ENCODE data around the gene SLC26A1.

Gene SLC26A1

DNA sequence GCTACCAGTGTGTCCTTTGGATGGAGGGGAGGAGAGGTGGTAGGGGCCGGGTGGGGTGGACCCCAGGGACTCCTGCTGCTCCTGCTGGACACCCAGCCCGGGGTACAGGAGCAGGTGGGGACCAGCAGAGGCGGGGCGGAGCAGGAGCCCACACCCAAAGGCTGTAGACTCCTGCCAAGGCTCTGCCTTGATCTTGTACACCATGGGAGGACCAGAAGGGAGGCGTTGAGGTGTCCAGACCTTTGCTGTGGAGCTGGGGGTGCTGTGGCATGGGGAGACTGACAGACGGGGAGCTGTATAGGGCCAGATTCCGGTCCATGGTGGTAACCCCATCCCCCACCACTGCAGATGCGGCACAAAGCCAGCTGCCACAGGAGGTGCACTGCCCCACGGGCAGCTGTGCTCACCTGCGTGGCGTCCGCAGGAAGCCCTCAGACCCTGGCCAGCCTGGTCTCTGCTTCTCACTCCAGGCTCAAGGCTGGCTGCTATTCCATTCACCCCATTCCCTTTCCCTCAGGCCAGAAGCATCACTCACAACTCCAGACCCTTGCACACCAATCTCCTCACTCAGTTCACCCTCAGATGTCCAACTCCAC lies 5.0 kb upstream of the SLC26A1 start:
- DNase-seq = no peak

DNA sequence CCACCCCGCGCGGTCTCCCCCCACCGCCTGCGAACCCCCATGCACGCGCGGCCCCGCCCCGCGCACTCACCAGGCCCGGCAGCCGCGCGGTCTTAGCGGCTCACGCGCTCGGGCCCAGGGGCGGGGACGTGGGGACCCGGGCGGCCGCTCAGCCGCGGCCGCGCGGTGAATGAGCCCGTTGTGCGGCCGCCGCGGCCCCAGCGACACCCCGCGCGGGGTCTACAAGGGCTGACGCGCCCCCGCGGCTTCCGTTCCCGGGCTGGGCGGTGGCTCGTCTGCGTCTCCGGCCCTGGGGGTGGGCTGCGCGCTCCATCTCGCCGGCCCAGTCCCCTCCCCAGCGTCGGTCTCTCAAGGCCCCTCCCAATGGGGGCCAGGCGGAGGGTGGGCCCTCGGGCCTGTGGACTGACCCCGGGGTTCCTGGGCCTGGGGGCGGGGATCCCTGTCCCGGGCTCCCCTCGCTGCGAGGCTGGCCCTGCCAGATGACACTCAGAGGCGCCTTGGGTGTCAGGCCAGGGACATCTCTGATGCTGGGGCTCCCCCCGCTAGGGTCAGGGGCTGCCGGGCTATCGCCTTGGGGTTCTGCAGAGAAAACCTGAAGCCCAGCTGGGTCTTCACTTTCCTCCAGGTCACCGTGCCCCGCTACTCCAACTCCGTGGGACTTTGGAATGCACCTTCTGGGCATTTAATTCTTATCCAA lies 4.3 kb upstream of the SLC26A1 start:
- no peak for DNase-seq

DNA sequence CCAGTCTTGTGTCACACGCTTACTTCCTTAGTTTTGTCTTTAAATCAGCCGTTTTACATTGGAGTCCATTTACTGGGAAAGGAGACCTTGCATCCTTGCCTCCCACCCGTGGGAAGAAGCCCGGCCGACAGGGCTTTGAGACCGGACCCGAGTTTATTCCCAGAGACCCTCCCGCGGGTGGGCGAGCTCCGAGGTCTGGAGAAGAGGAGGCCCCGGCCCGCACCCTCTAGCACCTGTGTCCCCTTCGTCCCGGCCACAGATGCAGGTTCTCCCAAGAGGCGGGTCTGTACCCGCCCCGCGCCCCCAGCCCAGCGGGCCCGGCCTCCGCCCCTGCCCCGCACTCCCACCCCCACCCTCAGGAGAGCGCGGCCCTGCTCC lies 3.8 kb upstream of the SLC26A1 start:
- no peak for DNase-seq

DNA sequence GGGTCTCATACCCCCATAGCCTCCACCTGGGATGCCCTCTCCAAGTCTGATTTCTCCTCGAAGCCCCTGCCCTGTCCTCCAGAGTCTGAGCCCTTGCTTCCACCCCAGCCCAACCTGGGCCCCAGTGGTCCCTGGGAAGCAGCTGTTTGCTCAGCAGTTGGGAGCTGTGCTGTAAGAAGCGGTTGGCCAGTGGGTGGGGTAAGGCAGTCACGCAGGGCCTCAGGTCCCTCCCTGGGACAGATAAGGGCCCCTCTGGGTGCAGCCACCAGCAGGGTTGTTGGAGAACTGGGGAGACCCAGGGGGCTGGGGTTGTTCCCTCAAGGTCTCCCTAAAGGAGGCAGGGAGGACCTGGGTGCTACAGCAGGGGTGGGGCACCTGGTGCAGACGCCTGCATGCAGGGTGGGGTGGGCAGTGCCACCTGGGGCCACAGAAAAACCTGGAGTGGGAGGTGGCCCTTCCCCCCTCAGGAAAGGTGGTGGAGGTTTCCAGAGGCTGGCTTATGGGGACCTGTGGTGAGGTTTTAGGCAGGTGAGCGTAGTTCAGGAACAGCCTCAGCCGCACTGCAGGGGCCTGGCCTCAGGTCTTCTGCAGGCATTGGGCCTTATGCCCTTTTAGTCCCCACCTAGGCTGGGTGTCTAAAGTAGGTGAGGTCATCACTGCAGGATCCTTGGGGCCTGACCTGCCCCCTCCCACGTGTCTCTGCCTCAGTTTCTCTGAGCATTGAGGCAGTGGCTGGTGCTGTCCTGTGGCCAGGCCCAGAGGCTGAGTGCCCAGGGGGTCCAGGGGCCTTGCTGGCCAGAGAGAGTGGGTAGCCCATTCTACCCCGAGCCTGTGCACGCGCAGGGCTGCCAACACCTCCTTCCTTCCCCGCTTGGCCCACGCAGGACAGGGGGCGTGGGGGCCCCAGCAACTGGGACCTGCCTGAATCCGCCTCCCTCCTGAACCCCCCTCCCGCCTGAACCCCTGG lies 3.1 kb upstream of the SLC26A1 start:
- DNase-seq = no peak

DNA sequence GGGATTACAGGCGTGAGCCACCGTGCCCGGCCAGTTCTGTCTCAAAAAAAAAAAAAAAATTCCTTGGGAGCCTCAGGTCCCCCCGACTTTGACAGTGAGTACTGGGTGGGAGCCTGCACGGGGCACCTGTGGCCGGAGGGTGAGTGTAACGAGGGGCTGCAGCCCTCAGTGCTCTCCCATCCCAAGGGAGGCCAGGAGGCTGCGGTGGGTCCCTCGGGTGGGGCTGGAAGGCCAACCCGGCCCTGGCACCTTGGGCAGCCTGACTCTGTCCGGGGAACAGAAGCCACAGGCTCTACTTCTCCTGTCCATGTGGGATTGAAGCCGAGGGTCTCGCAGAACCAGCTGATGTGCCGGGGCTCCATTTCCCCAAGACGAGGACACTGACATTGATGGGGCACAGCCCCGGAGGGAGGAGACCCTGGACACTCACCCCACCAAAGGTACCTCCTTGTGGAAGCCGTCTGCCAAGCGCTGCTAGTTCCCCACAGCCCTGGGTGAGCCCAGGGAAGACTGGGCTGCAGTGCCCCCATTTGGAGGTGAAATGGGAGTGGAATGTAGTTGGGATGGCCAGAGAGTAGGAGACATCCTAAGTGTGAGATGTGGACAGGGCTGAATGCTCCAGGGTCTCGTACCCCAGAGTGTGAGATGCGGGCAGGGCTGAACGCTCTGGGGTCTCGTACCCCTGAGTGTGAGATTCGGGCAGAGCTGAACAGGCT lies 2.3 kb upstream of the SLC26A1 start:
- no peak for DNase-seq

DNA sequence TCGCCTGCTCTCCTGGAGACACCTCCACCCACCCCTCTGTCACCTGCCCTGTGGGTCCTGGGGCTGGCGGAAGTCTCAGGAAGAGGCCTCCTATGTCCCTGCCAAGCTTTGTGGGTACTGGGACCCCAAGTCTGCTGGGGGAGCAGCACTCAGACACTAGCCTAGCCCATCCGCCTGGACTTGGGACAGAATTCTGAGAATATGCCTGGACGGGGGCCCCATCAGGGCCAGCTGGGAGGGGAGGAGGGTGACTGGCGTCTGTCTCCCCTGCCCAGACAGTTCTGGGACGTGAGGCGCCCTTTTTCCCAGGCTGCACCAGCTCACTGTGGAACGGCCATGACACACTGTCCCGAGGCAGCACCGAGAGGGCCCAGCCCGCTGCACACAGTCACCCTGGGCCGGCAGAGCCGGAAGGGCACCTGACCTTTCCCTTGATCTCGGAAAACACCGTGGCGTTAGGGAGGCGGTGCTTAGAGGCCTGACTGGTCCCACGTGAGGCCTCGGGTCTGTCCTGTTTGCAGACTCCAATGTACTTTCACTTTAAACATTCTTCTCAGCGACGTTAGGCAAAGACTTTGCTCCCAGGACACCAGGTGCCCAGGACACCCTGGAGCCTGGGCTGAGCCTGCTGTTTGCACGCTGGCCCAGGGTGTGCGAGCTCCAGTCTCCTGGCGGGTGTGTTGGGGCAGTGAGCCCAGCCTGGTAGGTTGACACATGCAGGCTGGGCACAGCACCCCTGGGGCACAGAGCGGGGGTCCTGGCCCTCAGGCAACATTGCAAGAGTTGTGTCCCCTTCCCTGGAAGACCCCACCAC lies 700 bp downstream of the SLC26A1 start:
- DNase-seq = no peak

DNA sequence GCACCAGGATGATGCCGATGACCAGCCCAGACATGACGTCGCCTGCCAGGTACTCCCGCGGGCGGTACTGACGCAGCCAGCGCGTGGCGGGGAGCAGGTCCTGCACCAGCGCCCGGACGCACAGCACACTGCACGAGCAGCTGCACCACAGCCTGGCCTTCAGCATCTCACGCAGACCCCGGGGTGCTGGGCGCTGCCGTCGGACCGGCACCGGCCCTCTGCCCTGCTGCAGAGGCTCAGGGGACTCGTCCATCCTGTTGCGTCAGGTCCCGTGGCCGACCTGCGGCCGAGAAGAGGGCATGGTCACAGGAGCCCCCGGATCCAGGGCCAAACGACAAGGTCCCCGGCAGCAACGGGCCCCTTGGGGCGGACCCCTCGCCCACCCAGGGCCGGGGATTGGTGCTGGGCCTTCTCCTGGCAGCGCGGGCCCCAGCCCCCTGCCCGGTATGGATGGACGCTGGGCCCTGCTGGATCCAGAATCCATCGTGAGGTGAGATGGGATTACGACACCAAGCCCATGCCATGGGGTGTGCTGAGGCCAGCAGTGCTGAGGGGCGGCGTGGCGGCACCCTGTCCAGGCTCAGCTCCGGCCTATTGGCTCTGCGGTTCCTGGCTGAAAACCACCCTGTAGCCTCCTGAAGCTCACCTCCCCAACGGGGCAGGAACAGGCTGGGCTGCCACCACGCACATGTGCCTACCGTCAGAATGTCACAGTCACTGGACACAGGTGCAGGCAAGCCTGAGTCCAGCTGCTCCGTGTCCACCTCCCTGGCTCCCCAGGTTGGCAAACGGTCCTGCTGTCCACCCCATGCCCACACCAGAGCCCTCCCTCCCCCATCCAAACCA lies 1.5 kb downstream of the SLC26A1 start:
- DNase-seq = no peak

DNA sequence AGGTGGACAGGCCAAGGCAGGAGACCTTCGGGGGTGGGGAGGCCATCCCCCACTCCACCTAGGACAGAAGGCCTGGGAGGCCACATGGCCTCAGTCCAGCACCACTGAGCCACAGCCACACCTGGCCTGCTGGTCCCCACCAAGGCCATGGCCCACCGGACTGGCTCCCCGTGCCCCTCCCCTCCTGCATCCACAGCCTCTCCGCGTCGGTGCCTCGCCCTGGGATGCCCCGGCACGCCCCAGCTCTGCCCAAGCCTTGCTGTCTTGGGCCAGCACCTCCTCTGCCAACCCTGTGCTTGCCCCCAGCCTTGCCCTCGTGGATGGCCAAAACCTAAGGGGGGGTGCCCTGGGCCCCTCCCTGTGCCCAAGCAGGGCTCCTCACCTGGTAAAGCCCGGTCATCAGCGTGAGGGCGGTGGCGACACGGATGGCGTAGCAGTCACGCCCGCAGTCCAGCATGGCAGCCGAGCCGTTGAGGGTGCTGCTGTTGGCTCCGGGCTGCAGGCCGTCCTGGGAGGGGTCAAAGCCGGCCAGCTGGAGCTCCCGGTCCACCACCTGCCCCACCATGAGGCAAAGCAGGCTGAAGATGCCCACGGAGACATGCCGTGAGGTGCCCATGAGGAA lies 2.3 kb downstream of the SLC26A1 start:
- no peak for DNase-seq

DNA sequence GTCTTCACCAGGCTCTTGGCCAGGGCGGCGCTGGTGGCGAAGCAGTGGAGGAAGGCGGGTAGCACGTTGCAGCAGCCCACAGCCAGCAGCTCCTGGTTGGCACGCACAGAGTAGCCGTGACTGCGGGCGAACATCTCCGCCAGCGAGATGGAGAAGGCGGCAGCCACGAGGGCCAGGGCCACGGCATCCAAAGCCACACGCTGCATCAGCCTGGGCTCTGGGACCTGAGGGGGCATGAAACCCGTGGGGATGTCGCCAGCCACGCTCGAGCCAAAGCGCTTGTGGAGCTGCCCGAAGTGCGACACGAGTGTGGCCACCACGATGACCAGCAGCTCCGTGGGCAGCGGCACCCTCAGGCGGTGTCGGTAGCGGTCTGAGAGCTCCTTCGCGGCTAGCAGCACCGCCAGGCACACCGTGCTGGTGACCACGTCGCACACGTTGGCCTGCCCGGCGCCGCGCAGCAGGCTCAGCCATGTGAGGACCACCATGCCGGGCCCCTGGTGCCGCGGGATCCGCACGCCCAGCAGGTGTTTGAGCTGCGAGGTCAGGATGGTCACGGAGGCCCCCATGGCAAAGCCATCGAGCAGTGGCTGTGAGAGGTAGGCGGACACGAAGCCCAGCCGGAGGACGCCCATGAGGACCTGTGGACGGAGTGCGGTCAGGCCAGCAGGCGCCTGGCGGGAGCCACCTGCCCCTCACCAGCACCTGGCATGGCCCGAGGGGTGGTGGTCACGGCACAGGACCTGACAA lies 3.3 kb downstream of the SLC26A1 start:
- no peak for DNase-seq

DNA sequence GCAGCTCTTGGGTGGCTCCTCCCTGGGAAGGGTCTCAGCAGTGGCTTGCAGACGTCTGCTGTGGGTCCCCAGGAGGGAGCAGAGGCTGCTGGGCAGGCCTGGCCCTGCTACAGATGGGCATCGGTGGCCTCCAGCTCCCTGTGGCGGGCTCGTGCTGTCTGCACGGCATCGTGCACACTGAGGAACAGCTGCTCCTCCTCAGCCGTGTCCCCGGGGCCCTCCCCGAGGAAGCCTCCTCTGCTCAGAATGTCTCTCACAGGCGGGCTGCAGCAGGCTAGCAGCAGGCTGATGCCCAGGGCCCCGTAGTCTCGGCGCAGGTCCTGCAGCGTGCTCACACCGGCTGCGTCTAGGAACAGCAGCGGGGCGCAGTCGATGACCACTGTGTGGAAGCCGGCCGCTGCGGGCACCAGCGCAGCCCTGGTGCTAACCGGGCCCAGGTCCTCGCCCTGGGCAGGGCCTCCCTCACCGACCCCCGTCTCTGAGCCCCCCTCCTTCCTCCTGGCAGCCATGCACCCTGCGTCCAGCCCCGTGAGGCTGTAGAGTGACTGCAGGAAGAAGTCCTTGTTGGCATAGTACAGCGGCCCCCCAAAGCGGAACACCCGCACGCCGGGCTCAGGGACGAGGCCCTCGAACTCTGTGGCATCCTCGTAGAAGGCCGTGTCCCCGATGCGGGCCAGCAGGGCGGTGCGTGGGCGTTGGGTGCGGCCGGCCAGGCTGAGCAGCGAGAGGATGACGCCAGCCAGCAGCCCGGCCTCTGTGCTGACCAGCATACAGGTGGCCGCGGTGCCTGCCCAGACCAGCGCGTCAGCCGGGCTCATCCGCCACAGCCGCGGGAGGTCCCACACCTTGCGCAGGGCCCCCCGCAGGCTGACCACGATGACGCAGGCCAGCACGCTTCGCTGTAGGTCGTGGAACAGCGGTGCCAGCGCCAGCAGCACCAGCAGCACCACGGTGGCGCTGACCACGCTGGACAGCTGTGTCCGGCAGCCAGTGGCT lies 4.2 kb downstream of the SLC26A1 start:
- DNase-seq = no peak

DNA sequence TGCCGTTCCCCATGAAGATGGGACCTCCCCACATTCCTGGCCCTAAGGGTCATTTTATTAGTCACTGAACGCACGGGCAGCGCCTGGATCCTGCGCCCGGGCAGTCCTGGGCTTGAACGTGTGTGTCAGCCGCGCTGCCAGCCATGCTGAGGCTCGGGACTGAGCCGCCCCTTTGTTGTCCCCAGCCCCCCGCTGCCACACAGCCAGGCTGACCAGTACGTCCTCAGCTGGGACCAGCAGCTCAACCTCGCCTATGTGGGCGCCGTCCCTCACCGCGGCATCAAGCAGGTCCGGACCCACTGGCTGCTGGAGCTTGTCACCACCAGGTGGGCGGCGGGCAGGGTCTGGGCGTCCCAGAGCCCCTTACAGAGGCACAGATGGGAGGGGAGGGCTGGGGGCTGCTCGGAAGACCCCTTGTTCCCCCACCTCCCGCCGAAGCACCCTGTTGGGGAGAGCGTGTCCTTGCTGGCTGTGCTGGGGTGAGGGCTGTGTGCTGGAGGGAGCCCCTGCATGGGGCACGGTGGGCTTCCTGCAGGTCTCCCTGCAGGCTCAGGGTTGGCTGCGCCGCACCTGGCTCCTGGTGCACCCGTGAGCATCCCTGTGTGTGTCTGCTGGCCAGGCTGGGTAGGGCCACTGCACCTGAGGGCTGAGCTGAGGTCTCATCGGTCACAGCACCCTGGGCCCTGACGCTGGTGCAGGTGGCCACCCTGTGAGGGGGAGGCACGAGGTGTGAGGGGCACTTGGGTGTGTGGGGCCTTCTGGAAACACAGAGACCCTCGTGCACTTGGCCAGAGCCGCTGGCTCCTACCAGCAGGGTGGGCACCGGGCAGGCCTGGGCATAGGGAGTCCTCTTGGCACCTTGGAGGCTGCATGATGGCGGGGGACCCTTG lies 5.3 kb downstream of the SLC26A1 start:
- no peak for DNase-seq

DNA sequence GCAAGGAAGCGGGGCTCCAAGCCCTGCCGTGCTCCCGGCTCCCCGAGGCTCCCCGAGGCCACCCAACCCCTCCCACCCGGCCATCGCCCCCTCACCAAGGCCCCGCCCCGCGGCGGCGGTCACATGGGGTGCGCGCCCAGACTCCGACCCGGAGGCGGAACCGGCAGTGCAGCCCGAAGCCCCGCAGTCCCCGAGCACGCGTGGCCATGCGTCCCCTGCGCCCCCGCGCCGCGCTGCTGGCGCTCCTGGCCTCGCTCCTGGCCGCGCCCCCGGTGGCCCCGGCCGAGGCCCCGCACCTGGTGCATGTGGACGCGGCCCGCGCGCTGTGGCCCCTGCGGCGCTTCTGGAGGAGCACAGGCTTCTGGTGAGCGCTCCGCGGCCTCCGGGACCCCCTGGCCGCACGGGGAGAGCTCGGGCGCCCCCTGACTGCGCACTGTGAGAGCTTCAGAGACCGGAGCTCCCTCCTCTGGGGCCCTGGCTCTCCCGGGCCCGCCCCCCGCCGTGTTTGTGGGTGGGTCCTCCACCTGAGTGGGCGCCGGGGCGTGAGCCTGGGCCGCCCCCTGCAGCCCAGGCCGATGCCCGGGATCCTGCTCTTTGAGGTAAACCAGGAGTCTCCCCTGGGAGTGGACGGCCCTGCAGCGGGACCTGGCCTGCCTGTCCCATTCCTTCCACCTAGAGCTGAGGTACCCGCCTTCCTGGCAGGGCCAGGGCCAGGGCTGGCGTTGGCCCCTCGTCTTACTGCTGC lies 6.2 kb downstream of the SLC26A1 start, which contains the start of gene IDUA:
TSS of gene IDUA (plus strand) at position 166 of the 745 bp plus-strand sequence. CDS start at position 207, 41 bp downstream.
- DNase-seq = peak; percentile 69

DNA sequence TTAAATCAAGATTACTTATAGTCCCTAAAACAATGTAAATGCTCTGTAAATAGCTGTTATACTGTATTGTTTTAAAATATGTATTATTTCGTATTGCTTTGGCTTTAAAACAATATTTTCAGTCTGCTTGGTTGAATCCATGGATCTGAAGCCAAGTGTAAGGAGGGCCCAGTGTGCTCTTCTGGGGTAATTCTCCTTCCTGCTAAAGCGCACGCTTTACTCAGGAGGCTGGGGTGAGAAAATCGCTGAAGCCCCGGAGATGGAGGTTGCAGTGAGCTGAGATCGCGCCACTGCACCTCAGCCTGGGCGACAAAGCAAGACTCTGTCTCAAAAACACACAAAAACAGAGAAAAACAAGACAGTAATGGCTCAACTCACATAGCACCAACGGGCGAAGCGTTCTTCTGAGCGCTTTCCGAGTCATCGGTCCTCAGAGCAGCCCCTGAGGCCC lies 6.8 kb downstream of the SLC26A1 start:
- no peak for DNase-seq

DNA sequence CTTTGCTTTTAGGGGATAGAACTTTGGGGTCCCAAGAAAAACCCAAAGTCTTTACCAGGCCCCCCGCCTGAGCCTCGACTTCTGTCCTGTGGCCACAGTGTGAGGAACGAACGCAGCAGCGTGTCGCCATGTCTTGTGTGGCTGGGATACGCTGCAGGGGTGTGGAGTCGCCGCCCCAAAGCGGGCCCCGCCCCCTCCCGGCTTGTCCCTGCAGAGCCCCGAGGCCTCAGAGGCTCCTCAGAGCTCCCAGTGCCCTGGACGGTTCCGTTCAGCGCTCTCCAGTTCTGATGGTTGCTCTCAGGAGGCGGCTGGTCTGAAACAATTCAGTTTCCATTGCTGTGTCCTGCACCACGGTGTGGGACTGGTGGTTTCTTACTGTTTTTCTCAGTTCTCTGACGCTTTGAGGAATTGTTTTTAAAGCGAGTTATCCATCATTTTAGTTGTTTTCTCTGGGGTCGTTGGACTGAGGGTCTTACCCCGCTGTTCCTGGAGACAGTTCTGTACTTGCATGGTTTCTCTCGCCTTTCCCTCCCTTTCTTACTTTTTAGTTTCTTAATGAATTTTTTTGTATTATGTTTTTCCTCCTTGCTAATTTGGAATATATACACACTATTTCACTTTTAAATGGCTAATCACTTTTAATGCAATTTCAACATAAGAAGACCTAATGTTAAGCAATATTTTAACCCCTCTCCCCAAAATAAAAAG lies 7.9 kb downstream of the SLC26A1 start:
- DNase-seq = peak; percentile 65

DNA sequence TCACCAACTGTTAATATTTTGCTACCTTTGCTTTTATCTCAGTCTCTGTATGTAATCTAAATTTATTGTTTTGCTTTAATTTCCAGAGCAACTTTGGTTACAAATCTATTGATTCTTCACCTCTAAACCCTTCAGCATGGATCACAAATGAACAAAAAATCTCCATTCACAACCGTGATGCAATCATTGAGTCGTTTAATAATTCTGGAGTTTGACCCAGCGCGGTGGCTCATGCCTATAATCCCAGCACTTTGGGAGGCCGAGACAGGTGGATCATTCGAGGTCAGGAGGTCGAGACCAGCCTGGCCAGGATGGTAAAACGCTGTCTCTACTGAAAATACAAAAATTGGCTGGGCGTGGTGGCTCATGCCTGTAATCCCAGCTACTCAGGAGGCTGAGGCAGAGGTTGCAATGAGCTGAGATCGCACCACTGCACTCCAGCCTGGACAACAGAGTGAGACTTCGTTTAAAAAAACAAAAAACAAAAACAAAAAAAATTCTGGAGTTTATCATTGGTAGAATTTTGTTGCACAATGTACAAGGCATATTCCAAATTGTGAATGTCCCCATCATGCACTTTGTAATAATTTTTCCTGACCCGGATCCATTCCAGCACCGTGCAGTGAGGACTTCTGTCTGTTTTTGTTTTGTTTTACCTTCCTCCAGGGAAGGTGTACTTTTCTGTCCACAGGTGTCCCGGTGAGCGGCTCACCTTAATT lies 8.7 kb downstream of the SLC26A1 start:
- no peak for DNase-seq

All from inflammatory macrophage treated with lipopolysaccharide for 4 hours (primary cell).